SK-N-SH treated with all-trans-retinoic acid at 6 μM for 48 hours (cell line): ENCODE measurements around the gene TOM1L2.
A peak's percentile ranks its signal among the peaks of the same experiment; 100 is the strongest.
"Not testable (repeated sequence)": the region's sequence is repeated elsewhere in the genome, so short reads cannot be mapped to it uniquely, and the experiment has no call there.

ENCODE experiments used
- ATAC-seq: fragments of 200-7000 bp; cut with Tn5 transposase; 3 replicates; pipeline ENCODE4 v1.9.1; 2020; ENCODE audit warnings: mild to moderate bottlenecking, moderate library complexity
- ARNTL ChIP-seq: fragments of 450-650 bp; formaldehyde crosslinking; IDR thresholded peaks from 2 replicates; pipeline ENCODE4 v1.5.0; 2020; ENCODE audit warnings: low read depth, mild to moderate bottlenecking, moderate library complexity, borderline replicate concordance
- BACH2 ChIP-seq: fragments of 250-450 bp; sonication (Bioruptor Pico); IDR thresholded peaks from 2 replicates; pipeline ENCODE4 v1.9.0; 2021; ENCODE audit warnings: mild to moderate bottlenecking, borderline replicate concordance
- CREB5 ChIP-seq: fragments of 250-450 bp; sonication (Bioruptor Pico); IDR thresholded peaks from 2 replicates; pipeline ENCODE4 v1.5.1; 2020; ENCODE audit warnings: low read depth, mild to moderate bottlenecking, moderate library complexity
- CSDC2 ChIP-seq: fragments of 250-450 bp; sonication (Bioruptor Pico); IDR thresholded peaks from 2 replicates; pipeline ENCODE4 v1.5.0; 2020; ENCODE audit warnings: mild to moderate bottlenecking, moderate library complexity
- CSRNP3 ChIP-seq: fragments of 250-450 bp; sonication (Bioruptor Pico); IDR thresholded peaks from 2 replicates; pipeline ENCODE4 v1.5.1; 2021; ENCODE audit warnings: mild to moderate bottlenecking, moderate library complexity
- ESRRG ChIP-seq: fragments of 250-450 bp; sonication (Bioruptor Pico); IDR thresholded peaks from 2 replicates; pipeline ENCODE4 v1.6.1; 2021; ENCODE audit warnings: mild to moderate bottlenecking
- GLIS3 ChIP-seq: fragments of 250-450 bp; sonication (Bioruptor Pico); IDR thresholded peaks from 2 replicates; pipeline ENCODE4 v1.5.0; 2020; ENCODE audit warnings: mild to moderate bottlenecking, moderate library complexity
- ISL1 ChIP-seq: fragments of 250-450 bp; sonication (Bioruptor Pico); IDR thresholded peaks from 2 replicates; pipeline ENCODE4 v2.1.2; 2022; ENCODE audit warnings: mild to moderate bottlenecking, moderate library complexity
- OSR1 ChIP-seq: fragments of 250-450 bp; sonication (Bioruptor Pico); IDR thresholded peaks from 2 replicates; pipeline ENCODE4 v1.8.0; 2022; ENCODE audit warnings: moderate library complexity, mild to moderate bottlenecking, inconsistent platforms
- PATZ1 ChIP-seq: fragments of 250-450 bp; sonication (Bioruptor Pico); IDR thresholded peaks from 2 replicates; pipeline ENCODE4 v1.8.0; 2020; ENCODE audit warnings: mild to moderate bottlenecking, moderate library complexity, borderline replicate concordance
- POU6F1 ChIP-seq: fragments of 250-450 bp; sonication (Bioruptor Pico); IDR thresholded peaks from 2 replicates; pipeline ENCODE4 v1.8.0; 2021; ENCODE audit warnings: low read depth, mild to moderate bottlenecking, moderate library complexity, borderline replicate concordance
- PPARA ChIP-seq: fragments of 250-450 bp; sonication (Bioruptor Pico); IDR thresholded peaks from 2 replicates; pipeline ENCODE4 v1.5.0; 2020; ENCODE audit warnings: mild to moderate bottlenecking, borderline replicate concordance
- RARB ChIP-seq: fragments of 250-450 bp; sonication (Bioruptor Pico); IDR thresholded peaks from 2 replicates; pipeline ENCODE4 v1.8.0; 2021; ENCODE audit warnings: mild to moderate bottlenecking, moderate library complexity
- SNAI2 ChIP-seq: fragments of 250-450 bp; sonication (Bioruptor Pico); IDR thresholded peaks from 2 replicates; pipeline ENCODE4 v1.5.0; 2020; ENCODE audit warnings: mild to moderate bottlenecking, moderate library complexity
- TCF4 ChIP-seq: fragments of 250-450 bp; sonication (Bioruptor Pico); IDR thresholded peaks from 2 replicates; pipeline ENCODE4 v1.8.0; 2021; ENCODE audit warnings: mild to moderate bottlenecking, moderate library complexity, borderline replicate concordance
- TOX ChIP-seq: fragments of 250-450 bp; sonication (Bioruptor Pico); IDR thresholded peaks from 2 replicates; pipeline ENCODE4 v1.8.0; 2021; ENCODE audit warnings: mild to moderate bottlenecking, moderate library complexity, borderline replicate concordance
- TSHZ2 ChIP-seq: fragments of 250-450 bp; sonication (Bioruptor Pico); IDR thresholded peaks from 2 replicates; pipeline ENCODE4 v1.5.0; 2020; ENCODE audit warnings: mild to moderate bottlenecking, moderate library complexity
- ZC3H10 ChIP-seq: fragments of 250-450 bp; sonication (Bioruptor Pico); IDR thresholded peaks from 2 replicates; pipeline ENCODE4 v1.5.1; 2021; ENCODE audit warnings: mild to moderate bottlenecking, moderate library complexity
- ZFP3 ChIP-seq: fragments of 250-450 bp; sonication (Bioruptor Pico); IDR thresholded peaks from 2 replicates; pipeline ENCODE4 v1.5.0; 2020; ENCODE audit warnings: mild to moderate bottlenecking, moderate library complexity
- ZFP30 ChIP-seq: fragments of 450-650 bp; formaldehyde crosslinking; IDR thresholded peaks from 2 replicates; pipeline ENCODE4 v1.5.0; 2022; ENCODE audit warnings: mild to moderate bottlenecking, moderate library complexity
- ZNF565 ChIP-seq: fragments of 450-650 bp; formaldehyde crosslinking; conservative IDR thresholded peaks from 2 replicates; pipeline ENCODE4 v1.5.0; 2020; ENCODE audit warnings: low read depth, mild to moderate bottlenecking, moderate library complexity
- ZNF70 ChIP-seq: fragments of 450-650 bp; formaldehyde crosslinking; IDR thresholded peaks from 2 replicates; pipeline ENCODE4 v1.5.0; 2020; ENCODE audit warnings: mild to moderate bottlenecking, moderate library complexity
- ZNF8 ChIP-seq: fragments of 450-650 bp; formaldehyde crosslinking; IDR thresholded peaks from 2 replicates; pipeline ENCODE4 v1.5.0; 2020; ENCODE audit warnings: mild to moderate bottlenecking, moderate library complexity

TOM1L2 gene

GRCh38 chr17:17915183-17915582, 57.0 kb downstream of the TOM1L2 start:
- TF ChIP-seq CSRNP3 (CRISPR knock-in tag) (no peak), PATZ1 (CRISPR knock-in tag) (no peak), ZNF8 (no peak), PPARA (CRISPR knock-in tag) (no peak), ZC3H10 (CRISPR knock-in tag) (no peak), CREB5 (CRISPR knock-in tag) (no peak), SNAI2 (CRISPR knock-in tag) (no peak), ZFP30 (CRISPR knock-in tag) (no peak), TCF4 (CRISPR knock-in tag) (no peak), GLIS3 (CRISPR knock-in tag) (no peak), CSDC2 (CRISPR knock-in tag) (no peak), TSHZ2 (CRISPR knock-in tag) (no peak), BACH2 (CRISPR knock-in tag) (no peak), ZNF565 (CRISPR knock-in tag) (no peak), ZFP3 (CRISPR knock-in tag) (no peak), ARNTL (no peak), RARB (no peak)
- no peak for ATAC-seq

GRCh38 chr17:17913695-17914332, 58.4 kb downstream of the TOM1L2 start:
- peak; percentile 99 for ATAC-seq
- no peak for TF ChIP-seq ARNTL
- TF ChIP-seq TOX, result no peak
- no peak for TF ChIP-seq PATZ1 (CRISPR knock-in tag)
- TF ChIP-seq ZNF70 (CRISPR knock-in tag), result 0 out of 2 replicates have a peak, but pooled peaks have one; percentile 27
- TF ChIP-seq OSR1 (CRISPR knock-in tag), result no peak
- no peak for TF ChIP-seq GLIS3 (CRISPR knock-in tag)
- TF ChIP-seq PPARA (CRISPR knock-in tag), result no peak
- no peak for TF ChIP-seq ZFP3 (CRISPR knock-in tag)
- TF ChIP-seq TSHZ2 (CRISPR knock-in tag), result peak; percentile 31
- TF ChIP-seq CREB5 (CRISPR knock-in tag), result no peak
- 0 out of 2 replicates have a peak, but pooled peaks have one; percentile 25 for TF ChIP-seq ISL1 (CRISPR knock-in tag)
- no peak for TF ChIP-seq BACH2 (CRISPR knock-in tag)
- peak; percentile 57; the same call in 1 of the 2 replicates for TF ChIP-seq TCF4 (CRISPR knock-in tag)
- TF ChIP-seq POU6F1 (CRISPR knock-in tag), result no peak
- TF ChIP-seq ESRRG, result 0 out of 2 replicates have a peak, but pooled peaks have one; percentile 34

GRCh38 chr17:17912336-17912735, 59.9 kb downstream of the TOM1L2 start:
- ATAC-seq, result not testable (repeated sequence)
